Prostate gland (tissue), 2 donors: ENCODE measurements around the gene CXCR5. TPM values are rescaled to one million over a fixed set of nuclear protein-coding genes. Genes with fewer than 3 reads are reported as not detected.

Experiments used
- DNase-seq: peaks from one replicate; pipeline ENCODE4 v3.0.0-alpha.2; 2019; ENCODE audit warnings: low spot score
- H3K27ac ChIP-seq, 2 donors: fragments of 200-600 bp; sonication (generic); 2 replicates each; pipeline ENCODE4 v1.5.1; 2017 to 2019
- H3K27me3 ChIP-seq: fragments of 200-600 bp; sonication (generic); replicated peaks from 2 replicates; pipeline ENCODE4 v1.5.1; 2019; ENCODE audit not compliant: insufficient read depth
- H3K36me3 ChIP-seq, 2 donors: fragments of 200-600 bp; sonication (generic); 1 replicate in 1 of 2; 2 replicates in 1 of 2; pipeline versions ENCODE4 v1.5.1 to v1.8.1; 2017 to 2019
- H3K4me1 ChIP-seq: fragments of 200-600 bp; sonication (generic); replicated peaks from 2 replicates; pipeline ENCODE4 v1.5.1; 2019
- H3K4me3 ChIP-seq, 2 donors: fragments of 200-600 bp; sonication (generic); 2 replicates each; pipeline ENCODE4 v1.5.1; 2017 to 2019
- H3K9me3 ChIP-seq: fragments of 200-600 bp; sonication (generic); 2 replicates; pipeline ENCODE4 v1.5.1; 2017
- POLR2A ChIP-seq: fragments of 450-650 bp; IDR thresholded peaks from one replicate; pipeline ENCODE4 v1.6.1; 2016; ENCODE audit warnings: antibody characterized with exemption, mild to moderate bottlenecking
- POLR2AphosphoS5 ChIP-seq: sonication (generic); formaldehyde crosslinking; IDR thresholded peaks from one replicate; pipeline ENCODE4 v1.6.1; 2017; ENCODE audit warnings: antibody characterized with exemption
- WGBS: methylation state at CpG from one replicate; pipeline ENCODE4 v1.1.5; 2018; 5-methylcytosine and 5-hydroxymethylcytosine counted together
- intact Hi-C: fragments of 100-400 bp; cut with DNase I; formaldehyde crosslinking; loops from one replicate; pipeline ENCODE4 v1.14.2; 2022
- total RNA-seq, 2 donors: library from RNA; depleted of rRNA; stranded (reverse); fragments of >200 nt; gene quantifications; one replicate each; pipeline ENCODE4 v1.1.0, GENCODE V29; 2016
- TF ChIP-seq, protein P1 (sequence below), 4 experiments: fragments of 200-600 bp in 2 of 4; fragments of 450-650 bp in 2 of 4; sonication (generic) in 2 of 4; IDR thresholded peaks; 1 replicate in 3 of 4; 2 replicates in 1 of 4; pipeline ENCODE4 v1.5.1; 2016 to 2019; ENCODE audit warnings: antibody characterized with exemption in 4 of 4, mild to moderate bottlenecking in 2 of 4, moderate library complexity in 2 of 4

Gene CXCR5
- total RNA-seq, 2 donors from 2014 or later: 0.17 TPM; not detected in 1

- no peaks in the 10 kb centered on the region for H3K9me3 ChIP-seq
- intact Hi-C loops: no loop called here
- WGBS: 58% methylated on average over 4 of the region's 4 CpGs
- TF ChIP-seq POLR2A (no peak), POLR2AphosphoS5 (no peak)
- TF ChIP-seq, protein P1, sequence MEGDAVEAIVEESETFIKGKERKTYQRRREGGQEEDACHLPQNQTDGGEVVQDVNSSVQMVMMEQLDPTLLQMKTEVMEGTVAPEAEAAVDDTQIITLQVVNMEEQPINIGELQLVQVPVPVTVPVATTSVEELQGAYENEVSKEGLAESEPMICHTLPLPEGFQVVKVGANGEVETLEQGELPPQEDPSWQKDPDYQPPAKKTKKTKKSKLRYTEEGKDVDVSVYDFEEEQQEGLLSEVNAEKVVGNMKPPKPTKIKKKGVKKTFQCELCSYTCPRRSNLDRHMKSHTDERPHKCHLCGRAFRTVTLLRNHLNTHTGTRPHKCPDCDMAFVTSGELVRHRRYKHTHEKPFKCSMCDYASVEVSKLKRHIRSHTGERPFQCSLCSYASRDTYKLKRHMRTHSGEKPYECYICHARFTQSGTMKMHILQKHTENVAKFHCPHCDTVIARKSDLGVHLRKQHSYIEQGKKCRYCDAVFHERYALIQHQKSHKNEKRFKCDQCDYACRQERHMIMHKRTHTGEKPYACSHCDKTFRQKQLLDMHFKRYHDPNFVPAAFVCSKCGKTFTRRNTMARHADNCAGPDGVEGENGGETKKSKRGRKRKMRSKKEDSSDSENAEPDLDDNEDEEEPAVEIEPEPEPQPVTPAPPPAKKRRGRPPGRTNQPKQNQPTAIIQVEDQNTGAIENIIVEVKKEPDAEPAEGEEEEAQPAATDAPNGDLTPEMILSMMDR (IDR thresholded peaks at IDR 0.05): no peak
- no peaks in the 10 kb centered on the region for H3K4me1 ChIP-seq
- no peaks in the 10 kb centered on the region for H3K36me3 ChIP-seq
- no peak overlapping the region for H3K27ac ChIP-seq
- DNase-seq: no peak
- no peak overlapping the region for H3K4me3 ChIP-seq
- H3K27me3 ChIP-seq: no peaks in the 10 kb centered on the region
Measured at GRCh38 chr11:118859973-118860372, 23.7 kb upstream of the CXCR5 start.

DNA sequence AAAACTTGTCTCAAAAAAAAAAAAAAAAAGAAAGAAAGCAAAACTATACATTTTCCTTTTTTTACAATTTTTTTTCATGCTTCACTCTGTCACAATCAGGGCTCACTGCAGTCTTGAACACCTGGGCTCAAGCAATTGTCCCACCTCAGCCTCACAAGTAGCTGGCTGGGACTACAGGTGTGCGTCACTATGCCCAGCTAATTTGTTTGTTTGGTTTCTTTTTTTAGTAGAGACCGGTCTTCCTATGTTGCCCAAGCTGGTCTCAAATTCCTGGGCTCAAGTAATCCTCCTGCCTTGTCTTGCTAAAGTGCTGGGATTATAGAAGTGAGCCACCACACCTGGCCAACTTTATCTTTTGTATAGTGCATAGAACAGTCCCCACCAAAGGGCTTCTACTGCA is 15.0 kb upstream of the CXCR5 start:
- intact Hi-C loops: no loop called here
- 59% methylated on average over 2 of the region's 2 CpGs for WGBS
- H3K4me1 ChIP-seq: peaks cover 8% of the 10 kb centered on the region
- H3K4me3 ChIP-seq: no peak overlapping the region
- no peaks in the 10 kb centered on the region for H3K36me3 ChIP-seq
- no peak for DNase-seq
- peak overlapping the region; percentile 96 to 99 for H3K27ac ChIP-seq
- H3K27me3 ChIP-seq: no peaks in the 10 kb centered on the region
- H3K9me3 ChIP-seq: no peaks in the 10 kb centered on the region
- TF ChIP-seq, protein P1 (IDR thresholded peaks at IDR 0.05): no peak
- TF ChIP-seq POLR2A (no peak), POLR2AphosphoS5 (no peak)

- Histone ChIP-seq H3K4me3 (peak overlapping the region; percentile 9 to 20), H3K27me3 (no peaks in the 10 kb centered on the region), H3K27ac (peak overlapping the region; percentile 96 to 99), H3K4me1 (peaks cover 8% of the 10 kb centered on the region), H3K9me3 (no peaks in the 10 kb centered on the region), H3K36me3 (no peaks in the 10 kb centered on the region)
- WGBS: 51% methylated on average over 14 of the region's 14 CpGs
- intact Hi-C loops: loop anchor here (1.0 kb wide), 1 partner anchor 14 kb away; no protein-coding TSS in a partner anchor
- DNase-seq: peak; percentile 41
- TF ChIP-seq POLR2A (no peak), POLR2AphosphoS5 (no peak)
- TF ChIP-seq, protein P1 (IDR thresholded peaks at IDR 0.05): peak in 1 of 4 experiments; percentile 26
Measured at GRCh38 chr11:118870396-118871343, 13.0 kb upstream of the CXCR5 start.

DNA sequence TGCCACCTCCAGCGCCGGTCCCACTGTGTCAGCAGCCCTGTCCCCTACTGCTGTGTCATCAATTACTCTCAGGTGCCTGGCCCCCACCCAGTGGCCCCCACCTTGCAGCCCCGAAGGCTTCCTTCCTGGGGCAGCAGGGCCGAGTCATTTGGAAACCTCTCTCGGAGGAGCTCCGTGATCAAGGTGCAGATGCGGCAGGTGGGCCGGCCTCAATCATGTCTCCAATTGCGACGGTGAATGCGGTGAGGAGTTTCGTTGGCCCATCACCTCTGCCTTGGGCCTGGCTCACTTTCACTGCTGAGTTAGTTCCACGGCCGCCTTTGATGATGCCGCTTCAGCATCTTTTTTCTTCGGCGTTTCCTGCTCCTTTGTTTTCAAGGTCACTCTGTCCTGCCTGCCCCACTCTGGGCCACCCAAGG is 11.3 kb upstream of the CXCR5 start:
- Histone ChIP-seq H3K27me3 (no peaks in the 10 kb centered on the region), H3K9me3 (no peaks in the 10 kb centered on the region), H3K4me3 (no peak overlapping the region), H3K27ac (no peak overlapping the region), H3K36me3 (no peaks in the 10 kb centered on the region), H3K4me1 (peaks cover 8% of the 10 kb centered on the region)
- TF ChIP-seq POLR2A: no peak
- TF ChIP-seq, protein P1 (IDR thresholded peaks at IDR 0.05): no peak
- TF ChIP-seq POLR2AphosphoS5: no peak
- 85% methylated on average over 17 of the region's 17 CpGs for WGBS
- intact Hi-C loops: no loop called here
- DNase-seq: no peak
